Esophagus muscularis mucosa (tissue), 4 donors: ENCODE measurements around the gene C16orf54.

Experiments used
- EP300 ChIP-seq: sonication (generic); formaldehyde crosslinking; IDR thresholded peaks from one replicate; pipeline ENCODE4 v1.6.1; 2017; ENCODE audit warnings: antibody characterized with exemption
- POLR2AphosphoS5 ChIP-seq, 2 donors: sonication (generic); formaldehyde crosslinking; IDR thresholded peaks; one replicate each; pipeline ENCODE4 v1.6.1; 2017; ENCODE audit warnings: antibody characterized with exemption in 2 of 2
- TF ChIP-seq, protein P1 (sequence below), 3 experiments: fragments of 200-600 bp in 2 of 3; fragments of 450-650 bp in 1 of 3; sonication (generic) in 2 of 3; IDR thresholded peaks; one replicate each; pipeline ENCODE4 v1.5.1; 2017 to 2019; ENCODE audit warnings: antibody characterized with exemption in 3 of 3, mild to moderate bottlenecking in 2 of 3, moderate library complexity in 1 of 3

DNA sequence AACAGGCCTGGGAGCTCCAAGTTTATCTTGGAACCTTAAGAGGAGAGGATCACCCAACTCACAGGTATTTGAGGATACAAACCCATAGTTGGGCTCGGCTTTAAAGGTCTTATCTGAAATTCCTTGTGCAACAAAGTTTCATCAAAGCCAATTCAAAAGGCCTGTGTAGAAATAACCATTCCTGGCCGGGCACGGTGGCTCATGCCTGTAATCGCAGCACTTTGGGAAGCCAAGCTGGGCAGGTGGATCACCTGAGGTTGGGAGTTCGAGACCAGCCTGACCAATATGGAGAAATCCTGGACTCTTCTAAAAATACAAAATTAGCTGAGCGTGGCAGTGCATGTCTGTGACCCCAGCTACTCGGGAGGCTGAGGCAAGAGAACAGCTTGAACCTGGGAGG is 28.7 kb downstream of the C16orf54 start:
- TF ChIP-seq, protein P1, sequence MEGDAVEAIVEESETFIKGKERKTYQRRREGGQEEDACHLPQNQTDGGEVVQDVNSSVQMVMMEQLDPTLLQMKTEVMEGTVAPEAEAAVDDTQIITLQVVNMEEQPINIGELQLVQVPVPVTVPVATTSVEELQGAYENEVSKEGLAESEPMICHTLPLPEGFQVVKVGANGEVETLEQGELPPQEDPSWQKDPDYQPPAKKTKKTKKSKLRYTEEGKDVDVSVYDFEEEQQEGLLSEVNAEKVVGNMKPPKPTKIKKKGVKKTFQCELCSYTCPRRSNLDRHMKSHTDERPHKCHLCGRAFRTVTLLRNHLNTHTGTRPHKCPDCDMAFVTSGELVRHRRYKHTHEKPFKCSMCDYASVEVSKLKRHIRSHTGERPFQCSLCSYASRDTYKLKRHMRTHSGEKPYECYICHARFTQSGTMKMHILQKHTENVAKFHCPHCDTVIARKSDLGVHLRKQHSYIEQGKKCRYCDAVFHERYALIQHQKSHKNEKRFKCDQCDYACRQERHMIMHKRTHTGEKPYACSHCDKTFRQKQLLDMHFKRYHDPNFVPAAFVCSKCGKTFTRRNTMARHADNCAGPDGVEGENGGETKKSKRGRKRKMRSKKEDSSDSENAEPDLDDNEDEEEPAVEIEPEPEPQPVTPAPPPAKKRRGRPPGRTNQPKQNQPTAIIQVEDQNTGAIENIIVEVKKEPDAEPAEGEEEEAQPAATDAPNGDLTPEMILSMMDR (IDR thresholded peaks at IDR 0.05): no peak
- TF ChIP-seq POLR2AphosphoS5 (IDR thresholded peaks at IDR 0.05) (no peak), EP300 (no peak)
